DMS53 treated with DMSO at 0.1 percent for 48 hours (cell line): ENCODE measurements around the gene C14orf119.

Experiments
- DNase-seq: peaks from one replicate; lab custom pipeline; 2025; ENCODE audit not compliant: unreplicated experiment; lab: John Stamatoyannopoulos, UW

C14orf119 gene

GRCh38 chr14:23124337-23124954 is 29.1 kb downstream of the C14orf119 start:
- no peak for DNase-seq

GRCh38 chr14:23125011-23125410 is 29.7 kb downstream of the C14orf119 start:
- no peak for DNase-seq

GRCh38 chr14:23125933-23126524 is 30.7 kb downstream of the C14orf119 start:
- DNase-seq: no peak

- DNase-seq: no peak
Measured at GRCh38 chr14:23126548-23127278, 31.4 kb downstream of the C14orf119 start.

GRCh38 chr14:23127861-23128260 is 32.6 kb downstream of the C14orf119 start:
- no peak for DNase-seq

- no peak for DNase-seq
Measured at GRCh38 chr14:23128969-23129758, 33.9 kb downstream of the C14orf119 start.

GRCh38 chr14:23129759-23130316 is 34.5 kb downstream of the C14orf119 start:
- no peak for DNase-seq

GRCh38 chr14:23130871-23131270 is 35.6 kb downstream of the C14orf119 start:
- DNase-seq: no peak

- DNase-seq: no peak
Measured at GRCh38 chr14:23131482-23131881, 36.2 kb downstream of the C14orf119 start.

GRCh38 chr14:23132970-23133369 is 37.7 kb downstream of the C14orf119 start:
- no peak for DNase-seq

GRCh38 chr14:23136566-23137133 is 41.3 kb downstream of the C14orf119 start:
- DNase-seq: no peak

- no peak for DNase-seq
Measured at GRCh38 chr14:23137192-23137812, 42.0 kb downstream of the C14orf119 start.

- no peak for DNase-seq
Measured at GRCh38 chr14:23137813-23138535, 42.7 kb downstream of the C14orf119 start.

GRCh38 chr14:23139874-23140273 is 44.6 kb downstream of the C14orf119 start:
- DNase-seq: no peak

- DNase-seq: no peak
Measured at GRCh38 chr14:23140371-23140770, 45.1 kb downstream of the C14orf119 start.

GRCh38 chr14:23141706-23142444 is 46.6 kb downstream of the C14orf119 start:
- DNase-seq: no peak

GRCh38 chr14:23142826-23143225 is 47.5 kb downstream of the C14orf119 start:
- DNase-seq: no peak

GRCh38 chr14:23143911-23144310 is 48.6 kb downstream of the C14orf119 start:
- no peak for DNase-seq

GRCh38 chr14:23145794-23146350 is 50.6 kb downstream of the C14orf119 start:
- no peak for DNase-seq
